Fibroblast of pulmonary artery (primary cell): ENCODE measurements around the gene PRKG1.

Source experiments
- DNase-seq: peaks from one replicate; pipeline ENCODE4 v3.0.0-alpha.2; 2010; ENCODE audit warnings: low read depth
- H3K4me3 ChIP-seq: replicated peaks from 2 replicates; pipeline ENCODE4 v1.5.1; 2011; ENCODE audit warnings: low read depth, mild to moderate bottlenecking, control low read depth, low read length, moderate library complexity
- CTCF ChIP-seq: IDR thresholded peaks from 2 replicates; pipeline ENCODE4 v1.5.1; 2011; ENCODE audit warnings: mild to moderate bottlenecking, control low read depth, low read length, inconsistent platforms; ENCODE audit errors: missing control alignments

Gene PRKG1

DNA sequence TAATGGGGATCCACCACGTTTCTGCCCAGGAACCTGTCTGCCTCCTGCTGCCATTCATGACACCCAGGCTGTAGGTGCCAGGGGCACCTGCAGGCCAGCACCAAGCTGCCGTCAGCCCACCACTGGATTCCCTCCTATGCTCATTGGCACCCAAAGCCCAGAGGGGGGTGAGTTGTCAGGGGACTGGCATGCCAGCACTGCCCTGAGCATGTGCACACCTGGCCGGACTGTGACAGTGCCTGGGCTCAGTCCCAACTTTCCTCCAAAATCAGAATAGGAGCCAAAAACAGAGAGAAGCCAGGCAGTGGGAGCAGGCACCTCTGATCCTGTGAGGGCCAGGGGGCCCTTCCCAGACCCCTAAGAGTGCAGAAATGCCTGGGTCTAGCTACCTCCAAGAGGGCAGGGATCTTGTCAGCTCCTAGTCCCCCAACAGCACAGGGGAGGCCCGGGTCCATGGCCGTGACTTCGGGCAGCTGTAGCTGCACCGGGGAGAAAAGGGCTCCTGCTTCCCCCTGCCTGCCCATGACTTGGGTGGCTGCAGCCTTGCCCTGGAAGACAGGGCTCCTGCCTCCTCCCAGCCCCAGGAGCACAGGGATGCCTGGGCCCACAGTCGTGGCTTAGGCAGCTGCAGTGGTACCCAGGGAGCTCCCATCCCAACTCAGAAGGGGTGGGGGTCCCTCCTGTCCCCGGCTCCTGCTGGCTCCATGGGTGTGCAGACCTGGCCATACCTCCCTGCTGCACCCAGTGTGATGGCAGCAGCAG lies 990.0 kb downstream of the PRKG1 start:
- TF ChIP-seq CTCF, result no peak
- no peak overlapping the region for H3K4me3 ChIP-seq
- no peak for DNase-seq

DNA sequence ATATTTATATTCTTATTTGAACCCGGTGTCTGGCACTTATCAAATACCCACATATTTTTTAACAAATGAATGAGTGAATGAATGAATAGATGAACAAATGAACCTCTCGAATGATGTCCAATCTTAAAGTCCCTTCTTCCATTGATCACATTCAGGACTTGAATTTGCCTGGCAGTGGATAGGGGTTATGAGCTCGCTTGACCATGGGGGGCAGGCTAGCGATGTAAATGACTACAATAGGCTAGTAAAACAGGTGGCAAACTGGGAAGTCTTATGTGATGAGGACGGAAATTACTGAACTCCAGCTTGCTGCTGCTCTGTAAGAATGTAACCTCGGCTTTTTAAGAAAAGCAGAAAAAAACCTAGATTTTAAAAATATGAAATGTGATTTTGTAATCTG lies 992.1 kb downstream of the PRKG1 start:
- no peak for TF ChIP-seq CTCF
- no peak overlapping the region for H3K4me3 ChIP-seq
- no peak for DNase-seq

GRCh38 chr10:52068485-52068884 lies 994.2 kb downstream of the PRKG1 start:
- TF ChIP-seq CTCF, result no peak

GRCh38 chr10:52071814-52072213 lies 997.5 kb downstream of the PRKG1 start:
- no peak overlapping the region for H3K4me3 ChIP-seq
- no peak for TF ChIP-seq CTCF
- no peak for DNase-seq

More at GRCh38 chr10:52068485-52068884, 994.2 kb downstream of the PRKG1 start:
- H3K4me3 ChIP-seq, result no peak overlapping the region
- DNase-seq, result no peak

- no peak overlapping the region for H3K4me3 ChIP-seq
- no peak for TF ChIP-seq CTCF
- DNase-seq, result no peak
Observed at GRCh38 chr10:52074505-52075026, 1000.3 kb downstream of the PRKG1 start.

- no peak overlapping the region for H3K4me3 ChIP-seq
- no peak for TF ChIP-seq CTCF
- DNase-seq, result no peak
Observed at GRCh38 chr10:52077814-52078213, 1003.5 kb downstream of the PRKG1 start.
